ENCODE data around the gene LCP2. TPM values are rescaled to one million over a fixed set of nuclear protein-coding genes. Genes with fewer than 3 reads are reported as not detected.
A peak's percentile ranks its signal among the peaks of the same experiment; 100 is the strongest.

LCP2 gene
- total RNA-seq, 1 donor from 2014 or later = 83.1 TPM

DNA sequence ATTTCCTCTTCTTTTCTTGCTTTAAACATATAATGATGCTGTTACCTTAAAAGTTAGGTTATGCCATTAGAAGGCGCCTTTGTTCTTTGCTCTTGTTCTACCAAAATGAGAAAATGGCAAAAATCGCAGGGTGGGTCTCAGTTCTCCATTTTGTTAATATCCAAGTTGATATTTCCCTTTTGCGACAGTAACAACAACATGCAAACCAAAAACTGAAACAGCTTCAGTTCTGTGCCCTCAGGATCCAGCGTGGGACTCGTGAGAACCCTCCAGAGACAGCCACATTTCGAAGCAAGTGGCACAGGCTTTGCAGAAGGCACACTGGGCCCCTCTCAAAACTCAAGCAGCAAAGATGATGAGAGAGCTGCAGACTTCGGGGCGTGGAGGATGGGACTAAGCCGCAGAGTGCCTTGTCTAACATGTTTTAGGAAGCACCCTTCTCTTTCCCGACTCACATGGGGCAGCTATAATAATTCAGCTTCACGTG lies 33.0 kb upstream of the LCP2 start:
- Histone ChIP-seq H3K4me3 (no peak overlapping the region), H3K36me3 (no peaks in the 10 kb centered on the region), H3K9me3 (no peaks in the 10 kb centered on the region), H3K27ac (peak overlapping the region; percentile 73), H3K4me1 (peaks cover 53% of the 10 kb centered on the region), H3K27me3 (no peaks in the 10 kb centered on the region)
- peak; percentile 4 for ATAC-seq
- intact Hi-C loops (cut with DNase I) = no loop called here
- no peak for TF ChIP-seq CTCF (IDR thresholded peaks at IDR 0.05)
- no peak for DNase-seq

DNA sequence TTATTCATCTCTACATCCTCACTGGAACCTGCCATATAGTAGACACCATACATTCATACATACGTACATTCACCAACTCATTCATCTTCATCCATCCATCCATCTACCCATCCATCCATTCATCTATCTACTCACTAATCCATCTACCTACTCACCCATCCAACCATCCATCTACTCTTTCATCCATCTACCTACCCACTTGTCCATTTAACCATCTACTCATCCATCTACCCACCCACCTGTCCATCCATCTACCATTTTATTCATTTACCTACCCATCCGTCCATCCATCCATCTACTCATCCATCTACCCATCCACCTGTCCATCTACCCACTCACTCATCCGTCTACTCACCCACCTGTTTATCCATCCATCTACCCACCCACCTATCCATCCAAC lies 31.9 kb upstream of the LCP2 start:
- TF ChIP-seq CTCF (IDR thresholded peaks at IDR 0.05) = no peak
- no peaks in the 10 kb centered on the region for H3K36me3 ChIP-seq
- H3K4me1 ChIP-seq = peaks cover 43% of the 10 kb centered on the region
- no peaks in the 10 kb centered on the region for H3K27me3 ChIP-seq
- ATAC-seq = no peak
- DNase-seq = no peak
- intact Hi-C loops (cut with DNase I) = no loop called here
- H3K27ac ChIP-seq = peak overlapping the region; percentile 73
- H3K4me3 ChIP-seq = no peak overlapping the region
- no peaks in the 10 kb centered on the region for H3K9me3 ChIP-seq

DNA sequence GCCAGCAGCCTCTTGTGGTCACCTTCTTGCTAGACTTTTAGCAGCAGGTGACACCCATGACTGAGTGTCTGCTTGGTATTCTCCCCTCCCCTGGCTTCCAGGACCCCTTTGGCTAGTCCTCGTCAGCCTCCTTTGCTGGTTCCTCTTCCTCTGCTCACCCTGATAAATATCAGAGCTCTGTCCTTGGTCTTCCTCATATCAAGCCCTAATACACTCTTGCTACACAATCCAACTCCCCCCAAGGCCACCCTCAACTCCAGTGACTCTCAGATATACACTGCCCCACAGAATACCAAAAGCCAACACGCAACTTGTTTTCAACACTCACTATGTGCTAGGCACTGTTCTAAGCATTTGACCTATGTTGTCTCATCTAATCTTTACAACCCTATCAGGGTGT lies 30.3 kb upstream of the LCP2 start:
- no peaks in the 10 kb centered on the region for H3K27me3 ChIP-seq
- ATAC-seq = peak; percentile 39
- no peaks in the 10 kb centered on the region for H3K36me3 ChIP-seq
- H3K4me1 ChIP-seq = peaks cover 30% of the 10 kb centered on the region
- no peak overlapping the region for H3K27ac ChIP-seq
- H3K4me3 ChIP-seq = no peak overlapping the region
- intact Hi-C loops (cut with DNase I) = no loop called here
- TF ChIP-seq CTCF (IDR thresholded peaks at IDR 0.05) = no peak
- H3K9me3 ChIP-seq = no peaks in the 10 kb centered on the region
- DNase-seq = no peak

GRCh38 chr5:170327168-170327567 lies 29.6 kb upstream of the LCP2 start:
- H3K4me1 ChIP-seq = peaks cover 23% of the 10 kb centered on the region
- no peak for DNase-seq
- H3K27ac ChIP-seq = no peak overlapping the region
- H3K9me3 ChIP-seq = no peaks in the 10 kb centered on the region
- no peak for TF ChIP-seq CTCF (IDR thresholded peaks at IDR 0.05)
- ATAC-seq = no peak
- intact Hi-C loops (cut with DNase I) = no loop called here
- H3K4me3 ChIP-seq = no peak overlapping the region
- H3K36me3 ChIP-seq = no peaks in the 10 kb centered on the region
- H3K27me3 ChIP-seq = no peaks in the 10 kb centered on the region

DNA sequence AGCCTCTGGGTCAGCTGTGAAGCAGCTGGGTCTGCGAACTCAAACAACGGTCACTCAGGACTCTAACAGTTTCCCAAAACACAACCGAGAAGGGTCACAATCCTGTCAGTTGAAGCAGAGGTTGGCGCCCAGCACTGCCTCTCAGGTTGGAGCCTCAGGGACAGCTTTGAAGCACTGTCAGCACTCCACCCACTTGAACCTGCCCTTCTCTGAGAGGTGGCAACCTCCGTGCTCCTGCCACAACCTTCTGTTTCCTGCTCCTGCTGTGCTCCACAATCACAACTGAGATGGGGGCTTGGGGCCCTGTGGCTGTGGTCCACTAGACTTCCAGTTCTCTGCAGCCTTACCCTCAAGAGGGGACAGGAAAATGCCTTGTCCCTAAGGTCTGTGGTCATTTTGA lies 21.7 kb upstream of the LCP2 start:
- Histone ChIP-seq H3K9me3 (no peaks in the 10 kb centered on the region), H3K4me3 (no peak overlapping the region), H3K27ac (no peak overlapping the region), H3K36me3 (no peaks in the 10 kb centered on the region), H3K4me1 (peaks cover 7% of the 10 kb centered on the region), H3K27me3 (no peaks in the 10 kb centered on the region)
- ATAC-seq (no peak), DNase-seq (no peak)
- TF ChIP-seq CTCF (IDR thresholded peaks at IDR 0.05) = no peak
- intact Hi-C loops (cut with DNase I) = no loop called here

DNA sequence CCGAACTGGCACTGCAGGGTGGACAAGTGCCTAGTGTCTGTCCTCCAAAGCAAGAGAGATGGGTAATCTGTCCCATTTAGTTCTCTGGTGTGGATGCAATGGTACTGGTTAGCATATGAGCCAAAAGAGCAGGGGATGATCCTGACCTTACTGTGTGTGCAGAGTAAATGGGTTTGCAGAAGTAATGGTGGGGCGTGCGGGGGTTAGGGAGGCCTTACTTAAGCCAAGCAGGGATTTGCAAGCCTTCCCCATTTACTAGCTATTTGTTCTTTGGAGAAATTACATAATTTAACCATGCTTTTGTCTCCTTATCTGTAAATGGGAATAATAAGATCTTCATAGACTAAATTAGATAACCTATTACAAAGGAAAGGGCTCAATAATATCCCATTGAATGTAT lies 19.9 kb upstream of the LCP2 start:
- intact Hi-C loops (cut with DNase I) = no loop called here
- Histone ChIP-seq H3K27ac (no peak overlapping the region), H3K27me3 (no peaks in the 10 kb centered on the region), H3K9me3 (no peaks in the 10 kb centered on the region), H3K4me1 (peaks cover 8% of the 10 kb centered on the region), H3K36me3 (no peaks in the 10 kb centered on the region), H3K4me3 (no peak overlapping the region)
- ATAC-seq = peak; percentile 30
- no peak for DNase-seq
- no peak for TF ChIP-seq CTCF (IDR thresholded peaks at IDR 0.05)
